HG02798 (cell line): Measurements from ENCODE around the gene GAB3.
"Not testable (repeated sequence)": the region's sequence is repeated elsewhere in the genome, so short reads cannot be mapped to it uniquely, and the experiment has no call there.

Experiments
- ATAC-seq: cut with Tn5 transposase; IDR thresholded peaks from one replicate; pipeline ENCODE4 v1.9.1; 2021; ENCODE audit warnings: mild to moderate bottlenecking; ENCODE audit not compliant: unreplicated experiment, poor library complexity

GAB3 gene

DNA sequence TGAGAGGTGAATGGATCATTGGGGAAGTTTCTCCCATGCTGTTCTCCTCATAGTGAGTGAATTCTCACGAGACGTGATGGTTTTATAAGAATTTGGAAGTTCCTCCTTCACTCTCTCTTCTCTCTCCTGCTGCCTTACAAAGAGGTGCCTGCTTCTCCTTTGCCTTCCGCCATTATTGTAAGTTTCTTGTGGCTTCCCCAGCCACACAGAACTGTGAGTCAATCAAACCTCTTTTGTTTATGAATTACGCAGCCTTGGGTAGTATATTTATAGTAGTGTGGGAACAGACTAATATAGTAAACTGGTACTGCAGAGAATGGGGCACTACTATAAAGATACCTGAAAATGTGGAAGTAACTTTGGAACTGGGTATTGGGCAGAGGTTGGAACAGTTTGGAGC is 89.7 kb downstream of the GAB3 start:
- ATAC-seq = no peak

DNA sequence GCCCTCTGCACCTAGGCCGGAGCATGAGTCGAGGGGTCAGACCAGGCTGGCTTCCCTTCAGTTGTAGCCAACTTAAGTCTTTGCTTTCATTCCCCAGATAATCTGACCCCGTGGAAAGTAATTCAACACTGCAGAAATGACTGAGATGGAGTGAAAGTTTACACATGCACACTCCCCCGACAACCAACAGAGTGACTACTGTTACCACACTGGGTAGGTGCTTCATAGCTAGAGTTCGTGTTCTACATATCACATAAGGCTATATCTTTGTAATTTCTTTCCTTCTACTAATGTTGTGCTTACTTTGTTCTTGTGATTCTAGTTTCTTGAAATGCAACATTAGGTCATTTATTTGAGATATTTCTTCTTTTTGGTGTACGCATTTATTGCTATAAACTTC is 90.3 kb downstream of the GAB3 start:
- ATAC-seq = no peak

DNA sequence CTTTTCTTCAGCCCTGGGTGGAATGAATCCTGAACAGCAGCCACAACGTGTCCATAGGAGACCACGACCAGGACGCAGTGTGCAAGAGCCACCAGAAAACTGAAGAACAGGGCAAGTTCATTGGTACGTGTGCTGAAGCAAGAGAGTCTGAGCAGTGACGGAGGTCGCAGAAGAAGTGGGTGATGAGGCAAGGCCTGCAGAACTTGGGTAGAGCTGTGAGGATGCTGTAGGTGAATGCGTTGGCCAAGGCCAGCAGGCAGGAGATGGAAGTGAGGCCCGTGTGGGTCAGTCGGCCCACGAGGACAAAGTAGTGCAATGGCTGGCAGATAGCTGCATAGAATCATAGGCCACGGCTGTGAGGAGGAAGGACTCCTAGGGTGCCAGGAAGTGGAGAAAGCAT is 91.9 kb downstream of the GAB3 start:
- no peak for ATAC-seq

DNA sequence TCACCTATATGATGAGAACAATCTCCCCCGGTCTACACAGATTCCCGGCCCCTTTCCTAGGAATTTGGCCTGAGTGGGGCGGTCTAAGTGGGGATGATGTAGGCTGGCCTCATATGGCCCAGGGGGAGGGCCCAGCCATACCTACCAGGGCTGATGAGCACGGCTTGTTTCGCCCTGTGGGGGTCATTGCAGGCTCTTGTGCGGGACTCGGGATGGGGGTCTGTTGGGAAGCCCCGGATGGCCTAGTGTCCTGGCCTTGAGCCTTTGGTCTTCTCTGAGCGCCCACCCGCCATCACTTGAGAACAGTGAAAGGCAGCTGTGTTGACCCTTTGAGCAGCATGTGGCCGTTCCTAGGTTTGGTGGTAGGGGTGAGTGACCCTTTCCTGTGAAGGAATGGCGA is 92.7 kb downstream of the GAB3 start:
- ATAC-seq = no peak

DNA sequence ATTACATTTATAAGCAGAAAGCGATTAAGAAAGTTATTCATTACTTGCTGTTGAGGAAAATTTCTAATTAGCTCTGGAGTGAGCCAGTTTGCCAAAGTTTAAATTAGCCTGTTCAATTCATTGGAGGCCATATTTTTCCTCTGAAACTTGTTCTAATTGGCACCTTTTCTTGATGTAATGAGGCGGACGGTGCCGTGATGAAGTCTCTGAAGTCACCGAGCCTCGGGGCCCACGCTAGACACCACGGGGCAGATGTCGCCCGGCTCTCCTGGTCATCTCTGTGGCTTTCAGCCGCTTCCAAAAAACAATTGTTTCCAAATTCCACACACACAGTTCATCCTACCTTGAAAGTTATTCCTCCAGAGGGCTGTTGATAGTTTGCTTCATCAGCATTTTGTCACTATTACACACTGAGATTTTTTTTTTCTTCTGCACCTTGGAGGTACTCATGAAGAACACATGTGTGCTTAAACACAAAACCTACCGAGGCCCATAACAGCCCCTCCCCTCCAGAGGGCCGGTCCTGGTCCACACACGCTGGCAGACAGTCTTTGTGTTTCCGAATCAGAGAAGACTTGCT is 93.6 kb downstream of the GAB3 start:
- ATAC-seq = no peak

DNA sequence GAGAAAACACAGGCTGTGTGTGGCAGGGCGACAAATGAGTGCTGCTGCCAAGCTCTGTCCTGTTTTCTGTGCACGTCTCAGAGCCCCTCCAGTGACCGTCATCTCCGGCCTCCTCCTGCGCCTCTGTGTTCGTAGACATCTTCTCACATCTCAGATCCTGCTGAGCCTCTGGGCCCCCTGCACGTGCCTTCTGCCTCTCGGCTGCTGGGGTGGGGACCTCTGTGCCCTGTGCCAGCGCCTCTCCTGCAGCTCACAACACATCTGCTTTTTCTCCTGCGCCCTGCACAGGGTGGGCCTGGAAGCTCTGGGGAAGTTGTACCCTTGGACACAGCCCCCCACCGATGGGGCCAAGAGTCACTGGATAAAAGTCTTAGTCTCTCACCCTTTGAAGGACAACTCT is 95.1 kb downstream of the GAB3 start:
- no peak for ATAC-seq

DNA sequence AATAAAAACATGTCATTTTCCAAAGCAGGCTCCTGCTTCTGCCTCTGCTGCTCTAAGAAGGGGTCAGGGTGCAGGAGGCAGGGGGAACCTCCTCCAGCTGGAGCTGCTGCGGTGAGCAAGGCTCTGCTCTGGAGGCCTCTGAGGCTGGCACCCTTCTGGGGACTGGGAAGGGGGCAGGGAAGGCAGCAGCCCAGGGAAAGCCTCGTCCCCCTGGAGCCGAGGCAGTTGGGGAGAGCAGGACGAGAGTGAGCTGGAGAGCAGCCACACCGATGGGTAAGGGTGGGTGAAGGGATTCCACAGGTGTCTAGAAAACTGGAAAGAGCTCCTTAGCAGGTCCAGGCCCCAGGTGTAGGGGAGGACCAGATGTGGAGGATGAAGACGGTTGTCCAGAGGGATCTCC is 95.5 kb downstream of the GAB3 start:
- no peak for ATAC-seq

DNA sequence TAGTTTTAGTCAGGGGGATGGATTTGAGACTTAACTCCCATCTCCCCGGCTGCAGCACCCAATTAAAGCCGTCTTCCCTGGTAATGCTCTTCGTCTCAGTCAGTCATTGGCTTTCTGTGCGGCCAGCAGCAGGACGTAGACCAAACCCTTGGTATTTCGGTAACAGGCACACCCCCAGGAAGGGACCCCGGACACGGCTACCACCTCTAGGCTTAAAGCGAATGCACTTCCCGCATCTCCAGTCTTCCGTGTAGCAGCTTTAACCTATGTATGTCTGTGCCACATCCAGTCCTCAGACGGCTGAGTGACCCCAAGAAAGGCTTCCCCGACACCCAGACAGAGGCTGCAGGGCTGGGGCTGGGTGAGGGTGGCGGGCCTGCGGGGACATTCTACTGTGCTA is 96.0 kb downstream of the GAB3 start:
- no peak for ATAC-seq

DNA sequence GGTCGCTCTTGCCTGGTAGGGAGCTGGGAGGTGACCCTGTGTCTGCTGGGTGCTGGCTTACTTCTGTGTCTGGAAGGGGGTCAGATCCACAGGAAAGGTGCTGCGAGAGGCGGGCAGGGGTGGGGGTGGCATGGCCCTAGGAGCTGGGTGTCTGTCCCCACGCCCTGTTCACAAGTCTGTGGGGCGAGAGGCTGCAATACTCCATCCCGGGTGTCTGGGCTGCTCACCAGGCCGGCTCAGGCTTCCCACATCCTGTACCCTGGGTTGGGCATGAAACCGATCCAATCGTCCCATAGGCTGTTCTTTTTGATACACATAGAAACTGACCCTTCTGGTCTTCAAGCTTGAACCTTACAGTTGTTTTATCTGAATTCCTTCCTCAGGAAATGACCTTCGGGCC is 96.5 kb downstream of the GAB3 start:
- ATAC-seq = no peak

DNA sequence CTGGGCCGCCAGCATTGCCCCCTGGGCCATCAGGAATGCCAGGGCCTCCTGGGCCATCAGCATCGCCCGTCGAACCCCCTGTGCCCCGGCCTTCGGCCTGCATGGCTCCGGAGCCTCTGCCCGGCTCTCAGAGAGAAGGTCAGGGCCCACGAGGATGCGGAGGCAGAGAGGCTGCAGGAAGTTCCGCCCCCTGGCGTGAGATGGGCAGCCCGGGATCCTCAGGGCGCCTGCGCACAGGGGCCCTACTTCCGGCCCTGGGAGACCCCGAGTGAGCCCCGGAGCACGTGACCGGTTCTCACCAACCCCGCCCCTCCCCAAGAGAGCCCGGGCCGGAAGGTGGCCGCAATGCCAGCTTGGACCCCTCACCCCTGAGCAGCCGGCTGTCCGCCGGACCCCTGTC is 97.5 kb downstream of the GAB3 start, which contains the start of gene CTAG2:
CTAG2 (minus strand) TSS at position 167 of the 400 bp plus-strand sequence; CDS start at position 103, 64 bp downstream.
- not testable (repeated sequence) for ATAC-seq

DNA sequence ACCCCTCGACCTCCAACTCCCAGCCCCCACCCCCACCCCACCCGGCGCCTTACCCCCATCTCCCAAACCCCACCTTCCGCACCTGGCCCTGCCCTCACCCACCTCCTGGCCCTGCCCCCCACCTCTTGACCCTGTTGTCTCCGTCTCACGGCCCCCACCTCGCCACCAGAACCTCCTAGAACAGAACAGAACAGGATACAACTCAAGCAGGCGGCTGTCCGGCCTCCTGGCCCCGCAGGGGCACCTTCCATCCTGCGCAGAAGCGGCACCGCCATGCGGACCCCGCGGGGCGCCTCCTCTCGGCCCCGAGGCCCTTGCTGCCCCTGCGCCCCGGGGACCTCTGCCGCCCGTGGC is 97.9 kb downstream of the GAB3 start:
- ATAC-seq = no peak

DNA sequence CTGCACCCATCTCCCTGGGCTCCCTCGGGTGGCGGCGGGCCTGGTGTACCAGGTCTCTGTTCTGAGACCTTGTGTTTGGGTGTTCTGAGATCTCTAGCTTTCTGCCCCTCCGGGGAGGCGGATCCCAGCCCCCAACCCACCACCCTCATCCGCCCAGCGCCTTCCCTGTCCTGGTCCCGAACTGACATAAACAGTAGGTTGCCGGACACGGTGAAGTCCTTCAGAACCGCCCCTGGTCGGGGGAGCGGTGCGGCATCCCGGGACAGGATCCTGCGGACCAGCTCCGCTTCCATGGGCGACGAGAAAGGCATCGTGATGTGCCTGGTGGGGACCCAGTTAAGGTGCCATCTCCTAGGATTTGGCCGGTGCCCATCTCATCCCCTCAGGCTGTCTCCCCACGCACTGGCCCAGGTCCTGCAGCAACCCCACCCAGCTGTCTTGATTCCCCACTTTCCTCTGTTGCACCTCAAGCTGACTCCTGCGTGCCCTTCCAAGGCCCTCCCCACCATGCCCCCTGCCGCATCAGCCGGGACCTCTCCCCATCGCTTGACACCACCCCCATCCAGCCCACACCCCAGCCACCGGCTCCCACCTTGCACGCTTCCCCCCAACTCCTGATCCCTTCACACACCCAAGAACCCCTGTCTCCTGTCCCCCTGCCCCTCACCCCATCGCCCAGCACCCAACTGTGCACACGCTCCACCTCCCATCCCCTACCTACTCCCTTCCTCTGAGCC is 98.4 kb downstream of the GAB3 start:
- no peak for ATAC-seq

DNA sequence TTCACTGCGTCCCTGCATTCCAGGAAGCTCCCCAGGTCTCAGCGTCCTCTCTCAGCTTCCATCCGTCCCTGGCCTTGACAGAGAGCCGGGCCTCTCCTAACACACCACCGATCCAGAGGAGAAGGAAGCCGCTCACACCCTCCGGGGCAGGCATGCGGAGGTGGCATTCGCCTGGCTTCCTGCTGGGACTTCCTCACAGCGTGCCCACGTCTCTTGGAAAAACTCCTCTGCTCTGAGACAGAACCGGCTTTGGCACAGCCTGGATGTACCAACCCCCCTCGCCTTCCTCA is 100.7 kb downstream of the GAB3 start:
- ATAC-seq = no peak

DNA sequence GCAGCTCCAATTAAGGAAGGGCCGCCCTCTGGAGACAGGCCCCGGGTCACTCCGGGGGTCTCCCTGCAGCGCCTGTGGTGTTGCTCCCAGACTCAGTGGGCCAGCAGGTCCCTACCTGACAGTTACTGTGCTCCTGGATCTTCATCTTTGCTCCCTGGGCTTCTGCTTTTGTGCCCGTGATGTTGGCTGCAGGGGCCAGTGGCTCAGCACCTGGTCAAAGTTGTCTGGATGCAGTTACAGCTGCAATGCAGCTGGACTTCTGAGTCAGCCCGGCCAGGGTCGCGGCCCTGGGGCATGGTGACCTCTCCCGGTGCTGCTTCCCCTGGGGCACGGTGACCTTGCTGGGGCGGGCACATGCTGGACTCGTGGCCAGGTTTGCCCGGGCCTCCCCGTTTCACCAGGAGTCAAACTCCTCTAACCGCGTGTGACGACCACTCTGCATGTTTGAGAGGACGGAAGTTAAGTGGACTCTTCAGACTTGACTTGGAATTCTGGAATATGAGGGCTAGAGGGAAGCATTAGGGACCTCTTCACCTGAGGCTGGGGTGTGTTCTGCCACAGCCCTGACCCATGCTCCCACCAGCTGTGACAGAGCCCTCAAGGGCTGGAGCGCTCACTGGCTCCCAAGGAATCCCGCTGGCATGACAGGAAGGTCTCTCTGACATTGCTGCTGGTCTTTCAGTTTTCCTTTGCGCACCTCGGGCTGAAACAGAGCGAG is 101.2 kb downstream of the GAB3 start:
- ATAC-seq = no peak

DNA sequence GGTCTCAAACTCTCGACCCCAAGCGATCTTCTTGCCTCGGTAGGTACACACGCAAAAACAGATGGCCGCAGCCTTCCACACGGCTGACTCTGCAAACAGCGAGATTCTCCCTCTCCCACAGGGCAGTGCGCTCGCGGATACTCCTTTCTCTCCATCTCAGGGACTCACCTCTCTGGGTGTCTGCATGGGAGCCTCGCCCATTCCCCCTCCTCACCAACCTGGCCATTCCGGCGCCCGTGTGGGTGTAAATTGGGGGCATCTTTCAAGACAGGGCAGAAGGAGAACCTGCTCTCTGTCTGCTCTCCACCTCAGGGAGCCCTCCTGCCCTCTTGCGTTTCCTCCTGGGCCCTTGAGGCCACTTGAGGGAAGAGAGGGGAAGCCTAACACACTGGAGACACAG is 101.9 kb downstream of the GAB3 start:
- ATAC-seq = no peak

DNA sequence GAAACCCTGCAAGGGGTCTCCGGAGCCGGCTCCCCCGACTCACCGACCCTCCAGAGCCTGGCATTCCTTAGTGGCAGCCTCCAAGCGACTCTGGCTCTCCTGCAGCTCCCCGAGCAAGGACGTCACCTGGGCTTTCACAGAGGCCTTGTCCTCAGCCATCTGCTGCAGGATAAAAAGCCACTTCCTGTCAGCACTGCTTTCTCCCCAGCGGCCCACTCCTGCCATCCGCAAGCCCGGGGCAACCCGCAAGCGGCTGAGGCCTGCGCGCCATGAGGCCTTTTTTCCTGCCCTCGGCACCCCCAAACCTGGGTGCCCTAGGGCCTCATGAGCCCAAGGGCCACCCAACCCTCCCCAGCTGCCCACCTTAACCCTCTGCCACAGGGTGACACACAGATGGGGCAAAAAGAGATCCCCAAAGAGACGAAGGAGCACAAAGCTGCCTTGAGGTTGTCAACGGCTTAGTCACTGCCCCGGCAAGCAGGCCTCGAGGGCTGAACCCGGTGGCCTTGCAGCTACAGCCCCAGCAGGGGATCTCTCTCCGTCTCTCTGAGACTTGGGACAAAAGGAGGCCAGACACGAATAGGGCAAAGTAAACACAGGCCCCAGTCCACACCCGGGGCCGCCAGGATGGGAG is 105.0 kb downstream of the GAB3 start:
- ATAC-seq = not testable (repeated sequence)

DNA sequence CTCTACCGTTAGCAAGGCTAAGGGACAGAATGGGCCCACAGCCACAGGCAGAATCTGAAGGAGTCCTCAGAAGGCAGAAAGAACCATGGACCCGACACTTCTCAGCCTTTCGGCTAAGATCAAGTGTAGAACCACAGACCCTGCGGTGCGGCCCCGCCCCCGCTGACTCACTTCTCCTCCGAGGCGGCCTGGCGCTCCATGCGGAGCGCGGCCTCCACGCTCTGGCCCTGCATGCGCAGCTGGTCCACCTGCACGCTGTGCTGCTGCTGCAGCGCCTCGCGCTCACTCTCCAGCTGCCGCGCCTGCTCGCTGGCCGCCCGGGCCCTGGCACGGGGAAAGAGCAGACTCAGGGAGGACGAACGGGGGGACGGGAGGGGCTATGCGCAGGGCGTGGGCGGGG is 107.2 kb downstream of the GAB3 start:
- not testable (repeated sequence) for ATAC-seq

DNA sequence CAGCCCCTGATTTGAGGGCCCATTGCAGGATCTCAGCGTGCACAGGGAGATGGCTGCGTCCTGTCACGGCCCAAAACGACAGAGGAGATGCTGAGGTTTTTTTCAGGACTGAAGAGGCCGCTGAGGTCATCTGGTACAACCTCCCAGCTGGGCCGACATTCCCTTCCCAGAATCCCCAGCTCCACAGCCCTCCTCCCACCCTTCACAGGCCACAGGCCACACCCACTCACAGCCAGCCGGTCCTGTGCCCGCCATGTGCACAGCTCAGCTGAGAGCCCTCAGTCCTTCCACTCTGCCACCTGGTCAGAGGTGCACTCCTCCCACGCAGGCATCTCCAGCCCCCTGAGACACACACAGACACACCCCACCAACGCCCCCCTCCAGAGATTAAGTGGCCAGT is 109.1 kb downstream of the GAB3 start:
- ATAC-seq = not testable (repeated sequence)

DNA sequence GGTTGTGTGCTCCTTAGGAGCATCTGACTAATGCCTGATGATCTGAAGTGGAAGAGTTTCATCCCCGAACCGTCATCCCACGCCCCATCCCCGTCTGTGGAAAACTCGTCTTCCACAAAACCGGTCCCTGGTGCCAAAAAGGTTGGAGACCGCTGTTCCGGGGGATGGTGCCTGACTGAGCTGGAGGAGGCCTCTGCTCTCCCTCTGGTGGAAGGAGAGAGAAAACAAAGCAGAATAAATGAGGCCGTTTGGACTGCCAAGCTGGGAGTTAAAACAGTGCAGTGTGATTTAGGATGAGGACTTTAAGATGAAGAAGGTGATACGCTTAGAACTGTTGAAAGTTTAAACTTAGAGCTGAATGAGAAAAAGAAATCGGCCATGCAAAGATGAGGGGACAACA is 117.2 kb downstream of the GAB3 start:
- ATAC-seq = not testable (repeated sequence)

DNA sequence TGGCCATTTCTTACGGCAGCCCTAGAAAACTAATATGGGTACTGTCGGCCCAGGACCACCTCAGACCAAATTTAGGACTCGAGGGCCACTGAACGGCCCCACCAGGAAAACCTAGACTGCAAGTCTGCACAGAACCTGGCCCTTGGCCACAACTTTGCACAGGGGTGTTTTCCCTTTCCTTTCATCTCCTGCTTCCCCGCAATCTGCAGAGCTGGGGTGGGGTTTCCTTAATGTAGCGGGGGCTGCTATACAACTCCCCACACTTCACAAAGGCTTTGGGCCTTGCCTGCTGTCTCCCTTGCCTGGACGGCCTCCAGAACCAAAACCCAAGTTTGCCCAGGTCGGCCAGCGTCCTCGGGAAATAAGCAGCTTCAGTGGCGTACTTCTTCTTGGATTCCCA is 119.9 kb downstream of the GAB3 start:
- ATAC-seq = not testable (repeated sequence)

DNA sequence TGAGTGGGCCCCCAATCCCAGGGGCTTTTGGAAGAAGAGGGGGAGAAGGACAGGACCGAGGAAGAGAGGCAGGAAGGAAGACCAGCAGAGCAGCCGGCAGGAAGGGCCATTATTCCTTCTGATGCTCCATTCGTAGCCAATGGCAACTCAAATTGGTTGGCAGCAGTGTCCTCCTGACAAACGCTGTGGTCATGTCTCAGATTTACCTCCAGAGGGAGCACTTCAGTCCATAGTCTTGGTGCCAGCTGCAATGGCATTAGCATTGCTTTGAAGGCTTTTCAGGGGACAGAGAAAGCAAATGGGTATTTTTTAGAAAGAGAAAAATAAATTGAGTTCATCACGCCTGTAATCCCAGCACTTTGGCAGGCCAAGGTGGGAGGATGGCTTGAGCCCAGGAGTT is 121.9 kb downstream of the GAB3 start:
- peak; percentile 47 for ATAC-seq
